Panc1 (cell line): ENCODE measurements around the gene MINDY4. TPM values are rescaled to one million over a fixed set of nuclear protein-coding genes. Genes with fewer than 3 reads are reported as not detected.

Experiments used
- ATAC-seq: fragments of 200-7000 bp; cut with Tn5 transposase; 2 replicates; pipeline ENCODE4 v1.9.1; 2020; ENCODE audit warnings: mild to moderate bottlenecking, moderate library complexity
- BruUV-seq: library from RNA; stranded (reverse); fragments of 400-500 nt; replicated peaks from 2 replicates; lab custom pipeline; 2021; lab: Mats Ljungman, UMichigan
- CTCF ChIA-PET: fragments of 300-600 bp; sonication (Branson Sonifier 250); formaldehyde crosslinking; loops from one replicate; lab custom pipeline; 2022; ENCODE audit warnings: antibody characterized with exemption; lab: Charles Lee
- POLR2A ChIA-PET: fragments of 300-600 bp; sonication (Branson Sonifier 250); formaldehyde crosslinking; loops from one replicate; lab custom pipeline; 2022; ENCODE audit warnings: antibody characterized with exemption; lab: Charles Lee
- DNase-seq: peaks from one replicate; pipeline ENCODE4 v3.0.0-alpha.2; 2010; ENCODE audit warnings: low read depth, low spot score
- H3K27ac ChIP-seq: 2 replicates; pipeline ENCODE4 v1.5.1; 2011; ENCODE audit warnings: mild to moderate bottlenecking, low read length, inconsistent platforms
- H3K27me3 ChIP-seq: fragments of 200-500 bp; sonication (Bioruptor generic); 2 replicates; pipeline ENCODE4 v1.6.0; 2014; ENCODE audit warnings: low read length, inconsistent platforms; ENCODE audit not compliant: control insufficient read depth, insufficient read depth
- H3K36me3 ChIP-seq: fragments of 200-500 bp; sonication (Bioruptor generic); 2 replicates; pipeline ENCODE4 v1.5.1; 2014; ENCODE audit warnings: inconsistent platforms, mild to moderate bottlenecking, low read length, moderate library complexity; ENCODE audit not compliant: control insufficient read depth, insufficient read depth
- H3K4me1 ChIP-seq: 2 replicates; pipeline ENCODE4 v1.5.1; 2011; ENCODE audit warnings: inconsistent platforms, mild to moderate bottlenecking, low read length, moderate library complexity; ENCODE audit not compliant: control insufficient read depth, insufficient read depth
- H3K4me3 ChIP-seq, 2 experiments: 2 replicates each; pipeline ENCODE4 v1.5.1; 2011 to 2012; ENCODE audit warnings: low read depth in 2 of 2, low read length in 2 of 2, mild to moderate bottlenecking in 2 of 2, inconsistent platforms in 1 of 2, moderate library complexity in 1 of 2
- H3K9me3 ChIP-seq: fragments of 200-500 bp; sonication (Bioruptor generic); 2 replicates; pipeline ENCODE4 v1.5.1; 2014; ENCODE audit warnings: low read depth, mild to moderate bottlenecking, inconsistent platforms, low read length, moderate library complexity; ENCODE audit not compliant: control insufficient read depth, insufficient read depth
- POLR2AphosphoS5 ChIP-seq: IDR thresholded peaks from 2 replicates; pipeline ENCODE4 v1.6.1; 2012; ENCODE audit warnings: mild to moderate bottlenecking, low read depth, low read length, moderate library complexity
- SIN3A ChIP-seq: IDR thresholded peaks from 2 replicates; pipeline ENCODE4 v1.6.1; 2012; ENCODE audit warnings: low read depth, mild to moderate bottlenecking, low read length, moderate library complexity, borderline replicate concordance; ENCODE audit not compliant: insufficient read depth
- TCF7L2 ChIP-seq: IDR thresholded peaks from 2 replicates; pipeline ENCODE4 v1.6.1; 2011; ENCODE audit warnings: mild to moderate bottlenecking, low read depth, low read length, inconsistent platforms
- in situ Hi-C: cut with HindIII; loops from 2 replicates; pipeline ENCODE4 v1.10.0; 2016; ENCODE audit warnings: low sequenced_read_pairs, low pct_unique_long_range_greater_than_20kb
- intact Hi-C: fragments of 100-400 bp; cut with micrococcal nuclease; formaldehyde crosslinking; loops from one replicate; pipeline ENCODE4 v1.10.0; 2022; ENCODE audit not compliant: unreplicated experiment
- total RNA-seq: library from RNA; stranded (reverse); gene quantifications from one replicate; pipeline ENCODE4 v1.2.1, GENCODE V29; 2021; ENCODE audit not compliant: unreplicated experiment
- TF ChIP-seq, protein P1 (sequence below): fragments of 450-650 bp; IDR thresholded peaks from 2 replicates; pipeline ENCODE4 v1.5.1; 2017; ENCODE audit warnings: mild to moderate bottlenecking
- TF ChIP-seq, protein P2 (sequence below), 2 experiments: IDR thresholded peaks; 2 replicates each; pipeline ENCODE4 v1.6.1; 2011 to 2012; ENCODE audit warnings: low read depth in 2 of 2, control low read depth in 1 of 2, low read length in 1 of 2, mild to moderate bottlenecking in 1 of 2, moderate library complexity in 1 of 2; ENCODE audit not compliant: insufficient read depth in 1 of 2

MINDY4 gene
- total RNA-seq, 1 experiment from 2014 or later, result 6.2 TPM

DNA sequence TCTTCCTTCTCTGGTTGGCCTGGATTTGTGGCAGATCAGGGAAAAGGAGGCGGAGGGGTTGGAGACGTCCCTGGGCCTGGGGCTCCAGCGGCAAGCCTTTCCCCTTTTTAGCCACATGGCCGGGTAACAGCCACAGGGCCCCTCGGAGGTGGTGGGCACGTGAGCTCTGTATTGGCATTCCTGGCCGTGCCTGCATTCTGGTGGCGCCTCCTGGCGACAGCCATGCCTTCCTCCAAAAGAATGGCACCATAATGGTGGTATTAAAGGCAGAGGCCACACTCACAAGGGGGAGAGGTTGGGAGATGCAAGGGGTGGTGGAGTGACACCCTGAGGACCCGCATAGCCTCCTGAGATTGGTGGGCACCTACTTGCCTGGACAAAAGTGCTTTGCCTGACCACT lies 137.5 kb downstream of the MINDY4 start:
- ATAC-seq, result no peak
- no peak overlapping the region for H3K4me3 ChIP-seq

GRCh38 chr7:30909431-30909830 lies 138.2 kb downstream of the MINDY4 start:
- CTCF ChIA-PET, result interaction anchor here (0.6 kb wide), 1 partner anchor 84 kb away, joined by 15 read pairs; no protein-coding TSS in a partner anchor

More for the DNA sequence above, 137.5 kb downstream of the MINDY4 start:
- ChIA-PET POLR2A (no interaction called here), CTCF (interaction anchor here (0.7 kb wide), 1 partner anchor 196 kb away, joined by 5 read pairs; no protein-coding TSS in a partner anchor)
- no peaks in the 10 kb centered on the region for H3K9me3 ChIP-seq
- in situ Hi-C loops, result no loop called here
- intact Hi-C loops, result loop anchor here (10.0 kb wide), 1 partner anchor 104 kb away; no protein-coding TSS in a partner anchor
- DNase-seq, result no peak
- no peak overlapping the region for H3K27ac ChIP-seq
- no peaks in the 10 kb centered on the region for H3K36me3 ChIP-seq
- no peaks in the 10 kb centered on the region for H3K27me3 ChIP-seq
- no peaks in the 10 kb centered on the region for H3K4me1 ChIP-seq
- no TSS peak for BruUV-seq
- TF ChIP-seq TCF7L2 (no peak), SIN3A (no peak), POLR2AphosphoS5 (no peak)
- TF ChIP-seq, protein P1, sequence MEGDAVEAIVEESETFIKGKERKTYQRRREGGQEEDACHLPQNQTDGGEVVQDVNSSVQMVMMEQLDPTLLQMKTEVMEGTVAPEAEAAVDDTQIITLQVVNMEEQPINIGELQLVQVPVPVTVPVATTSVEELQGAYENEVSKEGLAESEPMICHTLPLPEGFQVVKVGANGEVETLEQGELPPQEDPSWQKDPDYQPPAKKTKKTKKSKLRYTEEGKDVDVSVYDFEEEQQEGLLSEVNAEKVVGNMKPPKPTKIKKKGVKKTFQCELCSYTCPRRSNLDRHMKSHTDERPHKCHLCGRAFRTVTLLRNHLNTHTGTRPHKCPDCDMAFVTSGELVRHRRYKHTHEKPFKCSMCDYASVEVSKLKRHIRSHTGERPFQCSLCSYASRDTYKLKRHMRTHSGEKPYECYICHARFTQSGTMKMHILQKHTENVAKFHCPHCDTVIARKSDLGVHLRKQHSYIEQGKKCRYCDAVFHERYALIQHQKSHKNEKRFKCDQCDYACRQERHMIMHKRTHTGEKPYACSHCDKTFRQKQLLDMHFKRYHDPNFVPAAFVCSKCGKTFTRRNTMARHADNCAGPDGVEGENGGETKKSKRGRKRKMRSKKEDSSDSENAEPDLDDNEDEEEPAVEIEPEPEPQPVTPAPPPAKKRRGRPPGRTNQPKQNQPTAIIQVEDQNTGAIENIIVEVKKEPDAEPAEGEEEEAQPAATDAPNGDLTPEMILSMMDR, result no peak
- TF ChIP-seq, protein P2, sequence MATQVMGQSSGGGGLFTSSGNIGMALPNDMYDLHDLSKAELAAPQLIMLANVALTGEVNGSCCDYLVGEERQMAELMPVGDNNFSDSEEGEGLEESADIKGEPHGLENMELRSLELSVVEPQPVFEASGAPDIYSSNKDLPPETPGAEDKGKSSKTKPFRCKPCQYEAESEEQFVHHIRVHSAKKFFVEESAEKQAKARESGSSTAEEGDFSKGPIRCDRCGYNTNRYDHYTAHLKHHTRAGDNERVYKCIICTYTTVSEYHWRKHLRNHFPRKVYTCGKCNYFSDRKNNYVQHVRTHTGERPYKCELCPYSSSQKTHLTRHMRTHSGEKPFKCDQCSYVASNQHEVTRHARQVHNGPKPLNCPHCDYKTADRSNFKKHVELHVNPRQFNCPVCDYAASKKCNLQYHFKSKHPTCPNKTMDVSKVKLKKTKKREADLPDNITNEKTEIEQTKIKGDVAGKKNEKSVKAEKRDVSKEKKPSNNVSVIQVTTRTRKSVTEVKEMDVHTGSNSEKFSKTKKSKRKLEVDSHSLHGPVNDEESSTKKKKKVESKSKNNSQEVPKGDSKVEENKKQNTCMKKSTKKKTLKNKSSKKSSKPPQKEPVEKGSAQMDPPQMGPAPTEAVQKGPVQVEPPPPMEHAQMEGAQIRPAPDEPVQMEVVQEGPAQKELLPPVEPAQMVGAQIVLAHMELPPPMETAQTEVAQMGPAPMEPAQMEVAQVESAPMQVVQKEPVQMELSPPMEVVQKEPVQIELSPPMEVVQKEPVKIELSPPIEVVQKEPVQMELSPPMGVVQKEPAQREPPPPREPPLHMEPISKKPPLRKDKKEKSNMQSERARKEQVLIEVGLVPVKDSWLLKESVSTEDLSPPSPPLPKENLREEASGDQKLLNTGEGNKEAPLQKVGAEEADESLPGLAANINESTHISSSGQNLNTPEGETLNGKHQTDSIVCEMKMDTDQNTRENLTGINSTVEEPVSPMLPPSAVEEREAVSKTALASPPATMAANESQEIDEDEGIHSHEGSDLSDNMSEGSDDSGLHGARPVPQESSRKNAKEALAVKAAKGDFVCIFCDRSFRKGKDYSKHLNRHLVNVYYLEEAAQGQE (IDR thresholded peaks at IDR 0.05; ENCODE audit: insufficient read depth in 1 of 2, low read depth in 2 of 2, low read length in 1 of 2), result no peak

More at GRCh38 chr7:30909431-30909830, 138.2 kb downstream of the MINDY4 start:
- ATAC-seq (no peak), DNase-seq (no peak)
- H3K27ac ChIP-seq, result no peak overlapping the region
- H3K9me3 ChIP-seq, result no peaks in the 10 kb centered on the region
- H3K27me3 ChIP-seq, result no peaks in the 10 kb centered on the region
- in situ Hi-C loops (no loop called here), intact Hi-C loops (loop anchor here (10.0 kb wide), 1 partner anchor 105 kb away; no protein-coding TSS in a partner anchor)
- H3K36me3 ChIP-seq, result no peaks in the 10 kb centered on the region
- BruUV-seq, result no TSS peak
- no peak overlapping the region for H3K4me3 ChIP-seq
- POLR2A ChIA-PET, result no interaction called here
- H3K4me1 ChIP-seq, result no peaks in the 10 kb centered on the region
- TF ChIP-seq, protein P2 (IDR thresholded peaks at IDR 0.05; ENCODE audit: insufficient read depth in 1 of 2, low read depth in 2 of 2, low read length in 1 of 2), result no peak
- TF ChIP-seq SIN3A, result no peak
- no peak for TF ChIP-seq TCF7L2
- TF ChIP-seq POLR2AphosphoS5, result no peak
- TF ChIP-seq, protein P1, result no peak
